CD4-positive, CD25-positive, alpha-beta regulatory T cell (primary cell): Measurements from ENCODE around the gene DROSHA. TPM values are rescaled to one million over a fixed set of nuclear protein-coding genes. Genes with fewer than 3 reads are reported as not detected.

Experiments used
- ATAC-seq, 2 donors: fragments of 150-1000 bp; cut with Tn5 transposase; one replicate each; pipeline ENCODE4 v1.10.0; 2021; ENCODE audit warnings: low read depth in 2 of 2, moderate number of reproducible peaks in 2 of 2, moderate library complexity in 1 of 2
- DNase-seq, 3 donors: peaks; one replicate each; pipeline versions ENCODE4 v3.0.0 to v3.0.0-alpha.2; 2012 to 2022; ENCODE audit warnings: mixed read lengths in 1 of 3
- H3K27ac ChIP-seq: one replicate; pipeline ENCODE4 v1.7.0; 2013; ENCODE audit warnings: mild to moderate bottlenecking, low read length; ENCODE audit not compliant: insufficient read depth, poor library complexity, severe bottlenecking
- H3K27me3 ChIP-seq: one replicate; pipeline ENCODE4 v1.7.0; 2013; ENCODE audit warnings: low read length; ENCODE audit not compliant: control insufficient read depth, insufficient read depth
- H3K36me3 ChIP-seq: one replicate; pipeline ENCODE4 v1.7.0; 2013; ENCODE audit warnings: mild to moderate bottlenecking, low read length, moderate library complexity; ENCODE audit not compliant: control insufficient read depth, insufficient read depth
- H3K4me1 ChIP-seq: 2 replicates; pipeline ENCODE4 v1.7.0; 2013; ENCODE audit warnings: mild to moderate bottlenecking, low read length; ENCODE audit not compliant: insufficient read depth, control insufficient read depth, poor library complexity, severe bottlenecking
- H3K4me3 ChIP-seq: one replicate; pipeline ENCODE4 v1.7.0; 2013; ENCODE audit warnings: low read depth, mild to moderate bottlenecking, low read length, moderate library complexity
- H3K9me3 ChIP-seq, 2 experiments: 1 replicate in 1 of 2; 2 replicates in 1 of 2; pipeline ENCODE4 v1.7.0; 2013; ENCODE audit warnings: low read length in 2 of 2, mild to moderate bottlenecking in 1 of 2, moderate library complexity in 1 of 2; ENCODE audit not compliant: control insufficient read depth in 2 of 2
- H3K27ac Mint-ChIP-seq, 3 donors: one replicate each; pipeline ENCODE4 v1.8.0; 2020 to 2022; ENCODE audit warnings: mild to moderate bottlenecking in 3 of 3, mixed read lengths in 3 of 3, moderate library complexity in 2 of 3
- H3K27me3 Mint-ChIP-seq: one replicate; pipeline ENCODE4 v1.8.0; 2022; ENCODE audit warnings: mild to moderate bottlenecking, mixed read lengths
- H3K36me3 Mint-ChIP-seq: one replicate; pipeline ENCODE4 v1.8.0; 2020; ENCODE audit warnings: mixed read lengths
- H3K4me1 Mint-ChIP-seq, 4 donors: one replicate each; pipeline ENCODE4 v1.8.0; 2020 to 2022; ENCODE audit warnings: mixed read lengths in 4 of 4, mild to moderate bottlenecking in 1 of 4
- H3K4me3 Mint-ChIP-seq, 4 donors: one replicate each; pipeline ENCODE4 v1.8.0; 2020 to 2022; ENCODE audit warnings: mild to moderate bottlenecking in 4 of 4, mixed read lengths in 4 of 4, moderate library complexity in 3 of 4
- H3K9me3 Mint-ChIP-seq, 7 donors: one replicate each; pipeline ENCODE4 v1.8.0; 2020 to 2022; ENCODE audit warnings: mixed read lengths in 7 of 7, mild to moderate bottlenecking in 3 of 7, moderate library complexity in 2 of 7
- polyA plus RNA-seq, 4 donors: library from polyadenylated mRNA; unstranded; fragments of 300-500 nt; fragmentation: Illumina TruSeq; gene quantifications; one replicate each; pipeline ENCODE4 v1.2.3, GENCODE V29; 2021
- total RNA-seq: library from RNA; stranded (reverse); gene quantifications from one replicate; pipeline ENCODE4 v1.2.3, GENCODE V29; 2022

The DROSHA gene
- total and polyA plus RNA-seq, 5 donors from 2014 or later: 14.2 to 57.6 (median 17.0) TPM

DNA sequence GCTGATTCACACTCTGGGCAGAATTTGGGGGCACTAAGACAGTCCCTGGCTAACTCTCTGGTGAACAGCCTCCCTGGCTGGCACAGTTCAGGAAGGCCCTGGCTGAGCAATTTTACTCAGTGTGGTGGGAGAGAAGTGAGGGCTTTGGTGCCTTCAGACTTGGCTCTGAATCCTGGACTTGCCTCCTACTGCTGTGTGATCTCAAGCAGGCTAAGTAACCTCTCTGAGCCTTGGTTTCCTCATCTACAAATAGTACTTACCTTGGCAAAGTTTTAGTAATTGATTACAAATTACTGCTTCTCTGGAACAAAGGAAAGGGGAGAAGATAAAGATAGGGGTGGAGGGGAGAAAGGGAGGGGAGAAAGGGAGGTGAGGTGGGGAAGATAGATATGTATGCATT lies 153.8 kb downstream of the DROSHA start:
- H3K9me3 Mint-ChIP-seq: peaks cover 0 to 2% (median 0%) of the 10 kb centered on the region in 7 donors
- H3K27me3 ChIP-seq: no peaks in the 10 kb centered on the region
- no peaks in the 10 kb centered on the region for H3K36me3 ChIP-seq
- no peak overlapping the region for H3K4me3 ChIP-seq
- H3K4me1 ChIP-seq: no peaks in the 10 kb centered on the region
- H3K27me3 Mint-ChIP-seq: peaks cover 4% of the 10 kb centered on the region
- H3K4me1 Mint-ChIP-seq: no peaks in the 10 kb centered on the region
- H3K4me3 Mint-ChIP-seq: no peak overlapping the region
- no peak for ATAC-seq
- no peak overlapping the region for H3K27ac Mint-ChIP-seq
- H3K27ac ChIP-seq: no peak overlapping the region
- DNase-seq: no peak
- no peaks in the 10 kb centered on the region for H3K9me3 ChIP-seq
- H3K36me3 Mint-ChIP-seq: no peaks in the 10 kb centered on the region

DNA sequence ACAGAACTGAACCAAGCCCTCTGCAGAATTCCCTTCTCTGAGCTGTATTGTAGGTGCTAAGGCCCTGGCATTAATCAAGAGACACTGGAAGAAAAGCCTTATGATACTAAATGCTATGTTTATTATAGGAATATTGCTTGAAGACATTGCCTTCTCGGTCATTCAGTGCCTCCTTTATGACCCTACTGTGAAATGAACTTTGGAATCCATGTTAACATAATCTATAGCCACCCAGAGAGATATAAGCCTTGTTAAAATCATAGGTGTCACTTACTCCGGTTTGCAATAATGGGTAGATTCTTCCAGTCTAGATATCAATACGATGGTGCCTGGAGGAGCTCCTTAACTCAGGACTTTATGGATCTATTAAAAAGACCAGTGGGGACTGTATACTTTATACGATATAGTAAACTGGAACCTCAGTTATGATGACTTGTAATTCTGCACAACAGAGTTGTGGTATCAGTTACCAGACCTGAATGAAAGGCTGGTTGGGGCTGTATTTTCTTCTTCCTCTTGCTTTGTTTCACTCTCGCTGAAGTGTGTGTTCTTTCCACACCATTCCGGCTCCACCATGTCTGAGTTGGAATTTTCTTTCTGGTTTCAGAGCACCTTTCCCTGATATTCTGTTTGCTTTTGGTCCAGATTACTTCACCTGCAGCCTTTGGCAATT lies 154.5 kb downstream of the DROSHA start:
- ATAC-seq (no peak), DNase-seq (no peak)
- Mint-ChIP-seq H3K36me3 (no peaks in the 10 kb centered on the region), H3K9me3 (peaks cover 0 to 2% (median 0%) of the 10 kb centered on the region in 7 donors), H3K4me3 (no peak overlapping the region), H3K27ac (peak overlapping the region in 1 of 3 donors; percentile 79), H3K27me3 (peaks cover 4% of the 10 kb centered on the region), H3K4me1 (no peaks in the 10 kb centered on the region)
- Histone ChIP-seq H3K4me3 (no peak overlapping the region), H3K9me3 (no peaks in the 10 kb centered on the region), H3K4me1 (no peaks in the 10 kb centered on the region), H3K36me3 (no peaks in the 10 kb centered on the region), H3K27me3 (no peaks in the 10 kb centered on the region), H3K27ac (no peak overlapping the region)

DNA sequence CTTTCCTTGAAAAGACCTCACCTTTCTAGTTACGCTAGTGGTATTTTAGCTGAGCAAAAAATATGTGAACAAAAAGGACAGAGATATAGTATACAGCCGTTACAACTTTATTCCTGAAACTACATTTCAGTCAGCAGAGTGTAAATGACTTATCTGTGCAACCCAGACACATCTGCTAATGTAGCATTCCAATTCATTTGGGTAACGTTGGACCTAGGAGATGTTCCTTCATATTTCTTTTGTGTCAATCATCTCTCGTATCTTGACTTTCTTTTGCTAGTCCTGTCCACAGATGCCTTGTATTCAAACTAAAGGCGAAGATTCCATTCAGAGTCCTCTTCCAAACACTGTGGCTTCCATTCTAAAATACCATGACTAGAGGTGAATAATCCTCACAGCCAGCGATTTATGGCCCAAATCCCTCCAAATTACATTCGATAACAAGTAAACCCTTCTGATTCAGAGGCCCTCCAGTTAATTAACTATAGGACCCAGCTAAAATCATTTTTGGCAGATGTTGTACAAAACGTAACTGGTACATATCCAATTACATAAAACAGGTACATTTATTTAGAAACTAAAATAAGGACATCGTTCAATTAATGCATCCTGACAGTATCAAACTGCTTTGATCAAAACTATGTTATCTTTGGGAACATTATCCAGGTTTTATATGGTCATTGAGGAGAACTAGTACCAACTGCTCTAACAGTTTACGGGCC lies 155.7 kb downstream of the DROSHA start:
- H3K4me1 ChIP-seq: no peaks in the 10 kb centered on the region
- Mint-ChIP-seq H3K4me1 (no peaks in the 10 kb centered on the region), H3K27me3 (no peaks in the 10 kb centered on the region), H3K36me3 (no peaks in the 10 kb centered on the region), H3K9me3 (peaks cover 0 to 2% (median 0%) of the 10 kb centered on the region in 7 donors), H3K27ac (no peak overlapping the region), H3K4me3 (no peak overlapping the region)
- no peak overlapping the region for H3K4me3 ChIP-seq
- H3K9me3 ChIP-seq: no peaks in the 10 kb centered on the region
- H3K27me3 ChIP-seq: no peaks in the 10 kb centered on the region
- H3K27ac ChIP-seq: no peak overlapping the region
- DNase-seq (no peak), ATAC-seq (no peak)
- no peaks in the 10 kb centered on the region for H3K36me3 ChIP-seq

DNA sequence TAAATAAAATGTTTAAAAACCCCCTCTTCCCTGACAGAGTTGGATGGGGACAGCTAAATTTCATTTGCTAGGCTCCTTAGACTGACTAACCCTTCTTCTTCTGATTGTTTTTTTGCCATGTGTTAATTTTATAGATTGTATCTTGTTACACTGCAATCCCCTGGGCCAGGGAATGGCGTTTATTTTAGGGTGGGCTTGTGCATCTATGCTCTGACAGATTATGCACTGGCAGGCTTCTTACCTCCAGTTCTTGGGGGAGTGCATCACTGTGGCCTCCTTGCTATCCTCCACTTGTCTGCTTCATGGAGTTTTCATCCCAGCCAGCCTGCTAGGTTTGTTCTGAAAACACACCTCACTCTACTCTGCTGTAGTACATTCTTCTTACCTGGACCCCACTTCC lies 159.8 kb downstream of the DROSHA start:
- H3K4me3 ChIP-seq: no peak overlapping the region
- Mint-ChIP-seq H3K9me3 (peaks cover 0 to 3% (median 0%) of the 10 kb centered on the region in 7 donors), H3K36me3 (no peaks in the 10 kb centered on the region), H3K4me1 (no peaks in the 10 kb centered on the region), H3K4me3 (no peak overlapping the region), H3K27me3 (no peaks in the 10 kb centered on the region), H3K27ac (no peak overlapping the region)
- H3K4me1 ChIP-seq: no peaks in the 10 kb centered on the region
- H3K27me3 ChIP-seq: no peaks in the 10 kb centered on the region
- ATAC-seq (no peak), DNase-seq (no peak)
- H3K27ac ChIP-seq: no peak overlapping the region
- H3K36me3 ChIP-seq: no peaks in the 10 kb centered on the region
- H3K9me3 ChIP-seq: no peaks in the 10 kb centered on the region

DNA sequence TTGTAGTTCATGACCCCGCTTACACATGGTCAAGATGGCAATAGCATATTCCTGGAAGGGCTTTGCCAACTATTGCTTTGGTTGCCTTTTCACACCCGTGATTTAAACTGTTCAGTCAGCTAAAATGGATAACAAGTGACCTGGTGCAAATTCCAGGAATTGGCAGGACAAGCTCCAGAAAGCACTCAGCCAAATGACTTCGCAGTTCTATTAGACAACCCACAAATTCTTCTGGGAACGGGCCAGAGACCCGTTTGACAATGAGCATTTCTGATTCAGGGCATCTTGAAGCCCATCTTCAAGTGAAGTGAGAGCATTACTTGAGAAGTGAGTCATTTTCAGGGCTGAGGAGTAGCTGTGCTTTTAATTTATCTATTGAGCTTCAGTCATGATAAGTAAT lies 165.0 kb downstream of the DROSHA start:
- Mint-ChIP-seq H3K4me3 (no peak overlapping the region), H3K27me3 (no peaks in the 10 kb centered on the region), H3K9me3 (peaks cover 0 to 8% (median 3%) of the 10 kb centered on the region in 7 donors), H3K4me1 (no peaks in the 10 kb centered on the region), H3K27ac (no peak overlapping the region), H3K36me3 (no peaks in the 10 kb centered on the region)
- DNase-seq (no peak), ATAC-seq (no peak)
- H3K27ac ChIP-seq: no peak overlapping the region
- H3K36me3 ChIP-seq: no peaks in the 10 kb centered on the region
- no peaks in the 10 kb centered on the region for H3K4me1 ChIP-seq
- no peaks in the 10 kb centered on the region for H3K27me3 ChIP-seq
- H3K9me3 ChIP-seq: no peaks in the 10 kb centered on the region
- no peak overlapping the region for H3K4me3 ChIP-seq

DNA sequence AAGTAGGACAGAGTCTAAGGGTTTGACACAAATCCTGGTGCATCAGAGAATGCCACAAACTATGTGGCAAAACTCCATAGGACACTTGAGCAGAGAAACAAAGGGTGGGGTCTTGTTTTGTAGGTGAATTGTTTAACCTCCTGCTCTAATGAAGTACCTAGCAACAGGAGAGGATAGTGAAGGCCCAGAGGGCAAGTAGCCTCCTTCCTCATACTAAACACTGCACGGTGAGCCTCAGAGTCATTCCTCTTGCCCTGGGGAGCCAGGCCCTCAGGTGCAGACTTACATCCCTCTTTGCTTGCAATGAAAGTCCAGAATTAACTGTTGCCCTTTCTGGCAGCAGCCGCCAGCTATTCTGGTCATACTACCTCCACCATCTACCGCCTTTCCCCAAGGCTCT lies 166.1 kb downstream of the DROSHA start:
- Histone ChIP-seq H3K27ac (no peak overlapping the region), H3K4me1 (no peaks in the 10 kb centered on the region), H3K36me3 (no peaks in the 10 kb centered on the region), H3K4me3 (no peak overlapping the region), H3K27me3 (no peaks in the 10 kb centered on the region), H3K9me3 (no peaks in the 10 kb centered on the region)
- H3K27me3 Mint-ChIP-seq: no peaks in the 10 kb centered on the region
- DNase-seq (no peak), ATAC-seq (no peak)
- H3K27ac Mint-ChIP-seq: no peak overlapping the region
- no peaks in the 10 kb centered on the region for H3K4me1 Mint-ChIP-seq
- no peaks in the 10 kb centered on the region for H3K36me3 Mint-ChIP-seq
- peaks cover 0 to 8% (median 3%) of the 10 kb centered on the region in 7 donors for H3K9me3 Mint-ChIP-seq
- no peak overlapping the region for H3K4me3 Mint-ChIP-seq

DNA sequence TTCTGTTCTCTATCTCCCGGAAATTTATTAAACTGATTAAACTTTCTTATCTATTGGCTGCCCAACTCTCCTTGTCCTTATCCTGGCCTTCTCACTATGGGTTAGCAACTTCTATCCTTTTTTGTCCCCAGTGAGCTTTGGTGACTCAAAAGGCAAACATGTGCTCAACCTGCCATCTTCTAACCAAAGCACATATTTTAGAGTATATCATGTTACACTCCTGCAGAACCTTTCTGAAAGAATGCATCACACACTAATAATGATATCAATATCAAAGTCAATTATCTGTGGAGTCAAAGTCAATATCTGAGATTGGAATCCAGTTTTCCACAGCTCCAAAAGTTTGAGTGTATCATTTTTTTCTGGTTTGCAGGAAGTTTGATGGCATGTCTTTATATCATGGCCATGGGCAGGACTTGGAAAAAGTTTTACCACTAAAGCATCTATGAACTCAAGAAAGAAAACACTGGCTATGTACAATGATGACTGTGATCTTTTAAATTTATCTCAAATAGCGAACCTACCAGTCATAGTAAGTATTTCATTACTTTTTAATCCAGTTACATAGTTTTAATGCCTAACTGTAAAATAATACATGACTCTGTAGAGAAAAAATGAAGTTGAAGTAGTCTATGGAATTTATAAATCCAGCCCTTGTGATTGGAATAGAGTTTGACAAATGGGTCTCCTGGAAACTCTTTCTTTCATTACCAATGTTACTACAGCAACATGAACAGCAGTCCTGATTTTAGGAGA lies 166.8 kb downstream of the DROSHA start:
- DNase-seq (no peak), ATAC-seq (no peak)
- Mint-ChIP-seq H3K4me3 (no peak overlapping the region), H3K36me3 (no peaks in the 10 kb centered on the region), H3K27me3 (no peaks in the 10 kb centered on the region), H3K27ac (no peak overlapping the region), H3K4me1 (no peaks in the 10 kb centered on the region), H3K9me3 (peaks cover 0 to 8% (median 3%) of the 10 kb centered on the region in 7 donors)
- no peaks in the 10 kb centered on the region for H3K4me1 ChIP-seq
- no peak overlapping the region for H3K4me3 ChIP-seq
- no peaks in the 10 kb centered on the region for H3K27me3 ChIP-seq
- H3K36me3 ChIP-seq: no peaks in the 10 kb centered on the region
- no peak overlapping the region for H3K27ac ChIP-seq
- no peaks in the 10 kb centered on the region for H3K9me3 ChIP-seq
